ENCODE measurements around the gene MAN2A2.

MAN2A2 gene

GRCh38 chr15:90884719-90885431 lies 18.2 kb upstream of the MAN2A2 start:
- no peak for DNase-seq (ENCODE audit: low spot score)

- peak; percentile 58 for DNase-seq (ENCODE audit: low spot score)
Observed at GRCh38 chr15:90885432-90886290, 17.4 kb upstream of the MAN2A2 start.

DNA sequence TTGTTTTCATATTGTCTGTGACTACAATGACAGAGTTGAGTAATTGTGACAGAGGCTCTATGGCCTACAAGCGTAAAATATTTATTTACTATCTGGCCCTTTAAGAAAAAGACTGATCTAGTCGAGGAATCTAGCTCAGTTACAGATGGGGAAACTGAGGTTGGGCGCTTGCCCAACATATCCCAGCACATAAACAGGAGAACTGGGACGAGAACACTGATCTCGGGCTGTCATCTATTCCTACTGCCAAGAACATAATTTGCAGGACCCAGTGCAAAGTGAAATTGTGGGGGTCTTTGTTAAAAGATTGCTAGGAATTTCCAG lies 16.8 kb upstream of the MAN2A2 start:
- DNase-seq (ENCODE audit: low spot score) = no peak

GRCh38 chr15:90887037-90887481 lies 16.0 kb upstream of the MAN2A2 start:
- DNase-seq (ENCODE audit: low spot score) = no peak

- no peak for DNase-seq (ENCODE audit: low spot score)
Observed at GRCh38 chr15:90889313-90889730, 13.8 kb upstream of the MAN2A2 start.

- DNase-seq (ENCODE audit: low spot score) = no peak
Observed at GRCh38 chr15:90889736-90890456, 13.2 kb upstream of the MAN2A2 start.

DNA sequence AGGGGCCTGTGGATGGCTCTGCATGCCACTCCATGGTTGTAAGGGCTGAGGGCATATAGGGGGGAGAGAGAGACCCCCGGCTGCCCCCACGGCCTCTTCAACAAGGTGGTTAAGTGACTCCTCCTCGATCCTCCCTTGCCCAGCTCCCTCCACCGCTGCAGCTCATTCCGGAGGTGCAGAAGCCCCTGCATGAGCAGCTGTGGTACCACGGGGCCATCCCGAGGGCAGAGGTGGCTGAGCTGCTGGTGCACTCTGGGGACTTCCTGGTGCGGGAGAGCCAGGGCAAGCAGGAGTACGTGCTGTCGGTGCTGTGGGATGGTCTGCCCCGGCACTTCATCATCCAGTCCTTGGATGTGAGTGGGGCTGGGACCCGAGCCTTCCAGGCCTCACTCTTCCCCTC lies 12.3 kb upstream of the MAN2A2 start:
- no peak for DNase-seq (ENCODE audit: low spot score)

DNA sequence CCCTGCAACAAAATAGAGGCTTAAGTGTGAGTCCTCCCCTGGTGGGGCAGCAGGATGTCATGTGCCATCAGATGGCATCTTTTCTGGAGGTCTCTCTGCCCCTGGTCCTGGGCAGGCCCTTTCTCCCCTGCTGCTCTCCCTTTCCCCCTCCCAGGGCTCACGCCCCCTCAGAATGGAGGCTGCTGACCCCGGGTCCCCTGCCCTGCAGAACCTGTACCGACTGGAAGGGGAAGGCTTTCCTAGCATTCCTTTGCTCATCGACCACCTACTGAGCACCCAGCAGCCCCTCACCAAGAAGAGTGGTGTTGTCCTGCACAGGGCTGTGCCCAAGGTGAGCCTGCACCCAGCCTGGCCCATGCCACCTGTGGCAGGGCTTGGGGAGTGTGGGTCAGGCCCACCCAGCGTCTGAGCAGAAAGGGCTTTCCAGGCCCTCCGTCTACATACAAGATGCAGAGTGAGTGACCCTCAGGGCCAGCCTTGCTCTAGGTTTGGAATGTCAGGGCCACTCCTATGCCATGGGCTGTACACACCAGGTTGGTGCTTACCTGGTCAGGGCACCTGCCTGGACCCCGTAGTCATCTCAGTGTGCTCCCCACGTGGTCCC lies 11.7 kb upstream of the MAN2A2 start:
- DNase-seq (ENCODE audit: low spot score) = no peak

- DNase-seq (ENCODE audit: low spot score) = no peak
Observed at GRCh38 chr15:90892023-90892422, 11.1 kb upstream of the MAN2A2 start.

GRCh38 chr15:90892498-90893174 lies 10.5 kb upstream of the MAN2A2 start:
- DNase-seq (ENCODE audit: low spot score) = no peak

- no peak for DNase-seq (ENCODE audit: low spot score)
Observed at GRCh38 chr15:90893175-90894090, 9.7 kb upstream of the MAN2A2 start.

DNA sequence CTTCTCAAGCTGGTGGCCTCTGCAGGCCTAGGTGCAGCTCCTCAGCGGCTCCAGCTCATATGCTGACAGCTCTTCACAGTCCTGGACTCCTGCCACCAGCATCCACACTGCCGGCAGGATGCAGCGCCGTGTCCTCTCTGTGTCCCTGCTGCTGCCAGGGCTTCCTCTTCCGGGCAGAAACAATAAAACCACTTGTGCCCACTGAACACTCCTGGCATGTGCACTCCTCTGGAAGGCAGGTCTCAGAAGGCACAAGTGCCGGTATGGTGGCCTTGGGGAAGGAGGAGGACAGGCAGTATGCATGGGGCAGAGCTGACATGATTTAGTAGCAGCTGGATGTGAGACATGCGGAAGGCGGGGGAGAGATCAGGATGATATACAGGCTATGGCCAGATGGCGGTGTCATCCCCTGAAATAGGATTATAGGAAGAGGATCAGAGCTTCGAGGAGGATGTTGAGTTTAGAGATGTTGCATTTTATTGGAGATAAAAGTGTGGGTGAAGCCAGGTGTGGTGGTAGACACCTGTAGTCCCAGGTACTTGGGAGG lies 7.5 kb upstream of the MAN2A2 start:
- no peak for DNase-seq (ENCODE audit: low spot score)

DNA sequence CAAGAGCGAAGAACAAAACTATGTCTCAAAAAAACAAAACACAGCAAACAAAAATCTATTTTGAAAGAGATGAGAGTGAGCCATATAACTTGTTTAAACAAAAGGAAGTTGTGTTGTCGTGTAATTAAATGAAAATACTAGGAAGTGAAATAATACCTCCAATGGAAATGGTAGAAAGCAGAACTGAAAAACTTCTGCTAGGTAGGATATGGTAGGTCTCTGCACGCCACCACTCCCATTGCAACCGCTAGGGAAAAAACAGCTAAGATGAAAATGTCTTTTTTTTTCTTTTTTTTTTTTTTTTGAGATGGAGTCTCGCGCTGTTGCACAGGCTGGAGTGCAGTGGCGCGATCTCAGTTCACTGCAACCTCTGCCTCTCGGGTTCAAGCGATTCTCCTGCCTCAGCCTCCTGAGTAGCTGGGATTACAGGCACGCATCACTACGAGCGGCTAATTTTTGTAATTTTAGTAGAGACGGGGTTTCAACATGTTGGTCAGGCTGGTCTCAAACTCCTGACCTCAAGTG lies 5.9 kb upstream of the MAN2A2 start:
- DNase-seq (ENCODE audit: low spot score) = peak; percentile 76

DNA sequence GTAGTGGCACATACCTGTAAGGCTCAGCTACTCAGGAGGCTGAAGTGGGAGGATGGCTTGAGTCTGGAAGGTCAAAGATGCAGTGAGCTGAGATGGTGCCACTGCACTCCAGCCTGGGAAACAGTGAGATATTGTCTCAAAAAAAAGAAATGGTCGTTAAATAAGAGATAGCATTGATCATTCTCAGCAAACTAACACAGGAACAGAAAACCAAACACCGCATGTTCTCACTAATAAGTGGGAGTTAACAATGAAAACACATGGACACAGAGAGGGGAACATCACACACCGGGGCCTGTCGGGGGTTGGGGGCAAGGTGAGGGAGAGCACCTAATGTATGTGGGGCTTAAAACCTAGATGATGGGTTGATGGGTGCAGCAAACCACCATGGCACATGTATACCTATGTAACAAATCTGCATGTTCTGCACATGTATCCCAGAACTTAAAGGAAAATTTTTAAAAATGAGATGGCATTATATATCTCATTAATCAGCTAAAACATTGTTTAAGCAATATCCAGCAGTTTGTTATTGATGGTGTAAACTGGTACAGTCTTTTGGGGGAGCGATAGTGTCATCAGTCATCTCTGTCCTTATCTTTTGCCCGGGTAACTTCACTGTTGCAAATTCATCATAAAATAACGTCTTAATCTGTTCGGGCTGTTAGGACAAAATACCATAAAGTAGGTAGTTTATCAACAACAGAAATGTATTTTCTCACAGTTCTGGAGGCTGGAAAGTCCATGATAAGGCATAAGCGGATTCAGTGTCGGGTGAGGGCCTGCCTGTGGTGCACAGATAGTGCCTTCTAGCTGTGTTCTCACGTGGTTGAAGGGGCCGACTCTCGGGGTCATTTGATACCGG lies 1.7 kb upstream of the MAN2A2 start:
- DNase-seq (ENCODE audit: low spot score) = no peak

- DNase-seq (ENCODE audit: low spot score) = peak; percentile 91
Observed at GRCh38 chr15:90902040-90902839, 862 bp upstream of the MAN2A2 start.

GRCh38 chr15:90903733-90904536 lies 833 bp downstream of the MAN2A2 start:
- DNase-seq (ENCODE audit: low spot score) = no peak

GRCh38 chr15:90904746-90905145 lies 1.6 kb downstream of the MAN2A2 start:
- DNase-seq (ENCODE audit: low spot score) = no peak

Data from germinal center (tissue), 1 donor.